Kasumi-1 (cell line): ENCODE measurements around the gene USP48.
"Not testable (repeated sequence)": the region's sequence is repeated elsewhere in the genome, so short reads cannot be mapped to it uniquely, and the experiment has no call there.

Experiments used
- DNase-seq, 2 experiments: peaks; one replicate each; lab custom pipeline; 2025; lab: John Stamatoyannopoulos, UW

Gene USP48

GRCh38 chr1:21696931-21697330, 86.0 kb downstream of the USP48 start:
- DNase-seq: no peak

- DNase-seq: no peak
These were observed 89.2 kb downstream of the USP48 start for GRCh38 chr1:21693732-21694131.

- no peak for DNase-seq
These were observed 91.2 kb downstream of the USP48 start for GRCh38 chr1:21691739-21692138.

- DNase-seq: no peak
These were observed 93.1 kb downstream of the USP48 start for GRCh38 chr1:21689661-21690372.

- no peak for DNase-seq
These were observed 95.8 kb downstream of the USP48 start for GRCh38 chr1:21687081-21687529.

GRCh38 chr1:21685946-21686678, 96.8 kb downstream of the USP48 start:
- DNase-seq: peak; percentile 25 to 30

GRCh38 chr1:21681426-21681825, 101.5 kb downstream of the USP48 start:
- DNase-seq: no peak

- DNase-seq: no peak
These were observed 102.0 kb downstream of the USP48 start for GRCh38 chr1:21680918-21681317.

- DNase-seq: no peak
These were observed 102.6 kb downstream of the USP48 start for GRCh38 chr1:21680381-21680780.

- DNase-seq: no peak
These were observed 105.8 kb downstream of the USP48 start for GRCh38 chr1:21677168-21677567.

GRCh38 chr1:21674957-21675356, 108.0 kb downstream of the USP48 start:
- no peak for DNase-seq

- not testable (repeated sequence) for DNase-seq
These were observed 109.1 kb downstream of the USP48 start for GRCh38 chr1:21673853-21674252.

GRCh38 chr1:21673277-21673780, 109.6 kb downstream of the USP48 start:
- DNase-seq: peak; percentile 70 to 81

GRCh38 chr1:21672478-21673276, 110.3 kb downstream of the USP48 start:
- DNase-seq: no peak

GRCh38 chr1:21671915-21672314, 111.0 kb downstream of the USP48 start:
- no peak for DNase-seq

- no peak for DNase-seq
These were observed 111.7 kb downstream of the USP48 start for GRCh38 chr1:21670956-21671902.

- DNase-seq: no peak
These were observed 112.7 kb downstream of the USP48 start for GRCh38 chr1:21670059-21670881.

GRCh38 chr1:21669258-21670058, 113.5 kb downstream of the USP48 start, which contains the start of gene RAP1GAP:
Gene RAP1GAP, minus strand, starts transcription at chr1:21669357. Its CDS starts 49,325 bp downstream, at chr1:21620032.
- no peak for DNase-seq

- DNase-seq: no peak
These were observed 114.0 kb downstream of the USP48 start for GRCh38 chr1:21668951-21669257.
